ENCODE data around the gene CCBE1. TPM values are rescaled to one million over a fixed set of nuclear protein-coding genes. Genes with fewer than 3 reads are reported as not detected.

CCBE1 gene
- total RNA-seq, 4 donors from 2014 or later, result 0.18 to 2.8 (median 1.6) TPM

DNA sequence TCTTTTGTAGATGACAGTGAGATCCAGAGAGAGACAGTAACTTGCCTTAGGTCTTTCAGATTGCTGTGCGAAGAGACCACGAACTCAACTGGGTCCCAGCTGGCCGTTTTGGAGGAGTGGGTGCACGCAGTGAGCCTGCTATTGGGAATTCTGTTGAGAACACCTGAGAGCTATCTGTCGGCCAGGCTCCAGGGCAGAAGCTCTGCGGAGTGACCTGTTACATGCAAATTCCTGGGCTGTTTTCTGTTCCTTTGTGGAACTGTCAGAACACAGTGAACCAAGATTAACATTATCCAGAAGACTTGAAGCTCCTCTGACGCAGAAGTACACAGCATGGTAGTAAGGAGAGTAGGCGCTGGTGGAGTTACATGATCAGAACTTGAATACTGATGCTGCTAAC lies 238.6 kb downstream of the CCBE1 start:
- H3K36me3 ChIP-seq, result no peaks in the 10 kb centered on the region
- no peak for TF ChIP-seq CTCF (IDR thresholded peaks at IDR 0.05)
- no peak for TF ChIP-seq POLR2A (IDR thresholded peaks at IDR 0.05)
- H3K27ac ChIP-seq, result no peak overlapping the region
- no peaks in the 10 kb centered on the region for H3K4me1 ChIP-seq
- no peaks in the 10 kb centered on the region for H3K27me3 ChIP-seq
- H3K9me3 ChIP-seq, result no peaks in the 10 kb centered on the region
- no peak for DNase-seq
- no peak overlapping the region for H3K4me3 ChIP-seq

DNA sequence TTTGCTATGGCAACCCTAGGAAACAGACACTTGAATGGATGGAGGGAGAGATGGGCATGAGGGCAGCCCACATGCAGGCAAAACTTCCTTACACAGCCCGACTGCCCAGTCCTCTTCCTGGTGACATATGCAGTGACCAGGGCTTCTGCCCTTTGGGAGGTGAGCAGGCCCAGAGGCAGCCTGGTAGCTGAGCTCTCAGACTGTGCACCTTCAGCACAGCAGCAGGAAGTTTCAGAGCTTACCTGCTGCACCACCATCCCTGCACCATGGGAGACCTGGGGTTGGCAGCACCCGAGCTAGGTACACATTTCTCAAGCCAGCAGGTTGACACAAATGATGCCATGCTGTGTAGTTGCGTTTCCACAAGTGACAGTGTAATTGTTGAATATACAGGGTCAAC lies 240.6 kb downstream of the CCBE1 start:
- no peak for TF ChIP-seq POLR2A (IDR thresholded peaks at IDR 0.05)
- no peak for TF ChIP-seq CTCF (IDR thresholded peaks at IDR 0.05)
- H3K4me1 ChIP-seq, result no peaks in the 10 kb centered on the region
- no peaks in the 10 kb centered on the region for H3K36me3 ChIP-seq
- H3K9me3 ChIP-seq, result no peaks in the 10 kb centered on the region
- no peak overlapping the region for H3K27ac ChIP-seq
- no peak for DNase-seq
- H3K4me3 ChIP-seq, result no peak overlapping the region
- no peaks in the 10 kb centered on the region for H3K27me3 ChIP-seq

DNA sequence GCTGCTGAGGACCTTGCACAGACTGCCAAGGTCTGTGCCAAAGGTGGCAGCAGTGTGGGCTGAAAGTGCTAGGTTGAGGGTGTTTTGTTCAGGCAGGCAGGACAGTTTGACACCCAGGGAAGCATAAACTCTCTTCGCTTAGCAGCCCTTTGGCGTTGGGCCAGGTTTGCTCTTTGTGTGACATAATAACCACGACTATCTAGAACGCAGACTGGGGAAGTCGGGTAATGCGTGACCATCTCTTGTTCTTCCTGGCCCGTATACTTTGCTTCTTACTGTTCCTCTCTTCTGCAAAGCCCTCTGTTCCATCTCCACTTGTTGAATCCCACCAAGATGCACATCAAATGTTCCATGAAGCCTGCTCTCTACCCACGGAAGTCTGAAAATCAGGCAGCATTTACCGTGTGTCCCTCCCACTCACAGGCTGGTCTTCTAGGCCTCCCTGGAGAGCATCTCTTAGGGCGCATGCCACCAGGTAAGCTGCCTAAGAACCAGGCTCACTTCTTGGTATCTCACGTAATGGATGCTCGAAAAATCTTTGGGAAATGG lies 241.4 kb downstream of the CCBE1 start:
- no peak for DNase-seq
- H3K9me3 ChIP-seq, result no peaks in the 10 kb centered on the region
- H3K4me1 ChIP-seq, result no peaks in the 10 kb centered on the region
- no peaks in the 10 kb centered on the region for H3K36me3 ChIP-seq
- no peak overlapping the region for H3K4me3 ChIP-seq
- TF ChIP-seq POLR2A (IDR thresholded peaks at IDR 0.05) (no peak), CTCF (IDR thresholded peaks at IDR 0.05) (no peak)
- no peaks in the 10 kb centered on the region for H3K27me3 ChIP-seq
- H3K27ac ChIP-seq, result no peak overlapping the region

DNA sequence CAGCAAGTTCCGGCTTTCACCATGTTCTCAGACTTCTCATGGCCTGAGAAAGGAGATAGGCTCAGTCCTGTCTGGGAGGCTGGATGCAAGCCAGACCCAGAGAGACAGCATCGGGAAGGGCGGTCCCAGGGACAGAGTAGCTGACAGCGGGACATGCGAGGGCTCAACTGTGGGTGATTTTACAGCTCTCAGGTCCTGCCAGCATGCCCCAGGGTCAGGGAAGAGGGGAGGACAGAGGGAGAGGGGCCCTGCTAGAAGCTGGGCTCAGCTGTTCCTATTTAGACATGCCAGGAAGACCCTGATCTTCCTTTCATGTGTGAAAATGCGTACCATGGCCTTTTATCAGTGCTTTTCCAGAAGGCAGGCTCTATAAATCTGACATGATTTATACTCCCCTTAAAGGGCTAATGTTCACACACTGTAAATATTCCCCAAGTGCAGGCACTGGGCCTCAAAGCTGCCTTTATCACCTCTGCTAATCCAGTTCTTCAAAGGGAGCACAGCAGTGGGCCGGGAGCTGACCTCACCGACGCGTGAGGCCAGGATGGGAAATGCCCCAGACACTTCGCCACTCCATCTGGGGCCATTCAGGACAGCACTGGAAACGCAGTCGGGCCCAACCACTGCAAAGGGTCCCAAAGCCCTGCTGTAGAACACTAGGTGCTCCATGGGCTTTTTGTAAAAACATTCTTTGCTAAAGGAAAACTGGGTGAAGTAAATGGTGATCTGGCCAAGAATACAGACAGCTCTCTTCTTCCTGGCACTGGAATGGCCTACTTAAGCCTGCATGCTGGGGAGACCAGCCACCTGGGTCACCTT lies 242.1 kb downstream of the CCBE1 start:
- H3K9me3 ChIP-seq, result no peaks in the 10 kb centered on the region
- no peak overlapping the region for H3K27ac ChIP-seq
- no peaks in the 10 kb centered on the region for H3K36me3 ChIP-seq
- H3K4me3 ChIP-seq, result no peak overlapping the region
- no peaks in the 10 kb centered on the region for H3K4me1 ChIP-seq
- no peak for DNase-seq
- H3K27me3 ChIP-seq, result no peaks in the 10 kb centered on the region
- TF ChIP-seq POLR2A (IDR thresholded peaks at IDR 0.05), result no peak
- no peak for TF ChIP-seq CTCF (IDR thresholded peaks at IDR 0.05)

- TF ChIP-seq CTCF (IDR thresholded peaks at IDR 0.05), result no peak
- no peak for TF ChIP-seq POLR2A (IDR thresholded peaks at IDR 0.05)
- Histone ChIP-seq H3K9me3 (no peaks in the 10 kb centered on the region), H3K36me3 (no peaks in the 10 kb centered on the region), H3K4me3 (no peak overlapping the region), H3K27ac (no peak overlapping the region), H3K4me1 (no peaks in the 10 kb centered on the region), H3K27me3 (no peaks in the 10 kb centered on the region)
- no peak for DNase-seq
Observed at GRCh38 chr18:59453468-59453961, 243.7 kb downstream of the CCBE1 start.
